CD4-positive, alpha-beta memory T cell (primary cell): ENCODE measurements around the gene BMP8B. TPM values are rescaled to one million over a fixed set of nuclear protein-coding genes. Genes with fewer than 3 reads are reported as not detected.
A peak's percentile ranks its signal among the peaks of the same experiment; 100 is the strongest.
"Not testable (repeated sequence)": the region's sequence is repeated elsewhere in the genome, so short reads cannot be mapped to it uniquely, and the experiment has no call there.

Source experiments
- CTCF ChIA-PET: fragments of 350-600 bp; sonication (Branson Sonifier 250); formaldehyde crosslinking; loops from one replicate; lab custom pipeline; 2021; ENCODE audit warnings: inconsistent platforms; ENCODE audit not compliant: partially characterized antibody; lab: Charles Lee
- POLR2A ChIA-PET: fragments of 350-600 bp; sonication (Branson Sonifier 250); formaldehyde crosslinking; loops from one replicate; lab custom pipeline; 2021; ENCODE audit not compliant: partially characterized antibody; lab: Charles Lee
- DNase-seq, 5 donors: peaks; one replicate each; pipeline versions ENCODE4 v3.0.0 to v3.0.0-alpha.2; 2020 to 2022; ENCODE audit warnings: mixed read lengths in 1 of 5
- H3K27ac ChIP-seq: one replicate; pipeline ENCODE4 v1.7.0; 2013; ENCODE audit warnings: low read depth, low read length
- H3K27me3 ChIP-seq: 2 replicates; pipeline ENCODE4 v1.7.0; 2013; ENCODE audit warnings: mild to moderate bottlenecking, low read length, moderate library complexity; ENCODE audit not compliant: insufficient read depth
- H3K36me3 ChIP-seq: 2 replicates; pipeline ENCODE4 v1.7.0; 2013; ENCODE audit warnings: mild to moderate bottlenecking, low read length, moderate library complexity; ENCODE audit not compliant: insufficient read depth
- H3K4me1 ChIP-seq: 2 replicates; pipeline ENCODE4 v1.7.0; 2013; ENCODE audit warnings: mild to moderate bottlenecking, low read length, moderate library complexity; ENCODE audit not compliant: insufficient read depth
- H3K4me3 ChIP-seq, 2 donors: one replicate each; pipeline ENCODE4 v1.7.0; 2013; ENCODE audit warnings: low read length in 2 of 2, mild to moderate bottlenecking in 1 of 2
- H3K9me3 ChIP-seq, 2 donors: one replicate each; pipeline ENCODE4 v1.7.0; 2013; ENCODE audit warnings: low read length in 2 of 2, control low read depth in 1 of 2; ENCODE audit not compliant: control insufficient read depth in 1 of 2
- H3K27ac Mint-ChIP-seq, 7 donors: one replicate each; pipeline ENCODE4 v1.8.0; 2020 to 2021; ENCODE audit warnings: mixed read lengths in 7 of 7, mild to moderate bottlenecking in 6 of 7, inconsistent platforms in 3 of 7, moderate library complexity in 3 of 7
- H3K27me3 Mint-ChIP-seq, 2 donors: one replicate each; pipeline ENCODE4 v1.8.0; 2020 to 2021; ENCODE audit warnings: mixed read lengths in 2 of 2
- H3K36me3 Mint-ChIP-seq, 2 donors: one replicate each; pipeline ENCODE4 v1.8.0; 2020 to 2021; ENCODE audit warnings: mixed read lengths in 2 of 2, inconsistent platforms in 1 of 2, mild to moderate bottlenecking in 1 of 2
- H3K4me1 Mint-ChIP-seq, 4 donors: one replicate each; pipeline ENCODE4 v1.8.0; 2020 to 2021; ENCODE audit warnings: mixed read lengths in 4 of 4, mild to moderate bottlenecking in 1 of 4
- H3K4me3 Mint-ChIP-seq, 8 donors: one replicate each; pipeline ENCODE4 v1.8.0; 2020 to 2021; ENCODE audit warnings: mixed read lengths in 8 of 8, mild to moderate bottlenecking in 7 of 8, moderate library complexity in 6 of 8, inconsistent platforms in 3 of 8
- H3K9me3 Mint-ChIP-seq, 8 donors: one replicate each; pipeline ENCODE4 v1.8.0; 2020 to 2021; ENCODE audit warnings: mixed read lengths in 8 of 8, mild to moderate bottlenecking in 5 of 8, inconsistent platforms in 3 of 8, moderate library complexity in 1 of 8
- intact Hi-C: fragments of 100-400 bp; cut with micrococcal nuclease; formaldehyde crosslinking; loops from one replicate; pipeline ENCODE4 v1.15.1; 2023
- polyA plus RNA-seq, 2 donors: library from polyadenylated mRNA; unstranded; fragments of 300-500 nt; fragmentation: Illumina TruSeq; gene quantifications; one replicate each; pipeline ENCODE4 v1.2.3, GENCODE V29; 2021
- total RNA-seq, 2 experiments: library from RNA; stranded (reverse); gene quantifications; one replicate each; pipeline ENCODE4 v1.2.3, GENCODE V29; 2021

Gene BMP8B
- total and polyA plus RNA-seq, 4 experiments from 2014 or later = 0.03 to 0.99 (median 0.48) TPM

- not testable (repeated sequence) for H3K4me1 Mint-ChIP-seq, H3K27me3 Mint-ChIP-seq
Measured at GRCh38 chr1:39763619-39764374, 24.9 kb downstream of the BMP8B start.

GRCh38 chr1:39762550-39763540, 25.8 kb downstream of the BMP8B start:
- Histone ChIP-seq H3K27ac (no peak overlapping the region), H3K4me1 (no peaks in the 10 kb centered on the region), H3K9me3 (no peaks in the 10 kb centered on the region), H3K27me3 (no peaks in the 10 kb centered on the region), H3K4me3 (no peak overlapping the region), H3K36me3 (no peaks in the 10 kb centered on the region)
- intact Hi-C loops = no loop called here
- no peaks in the 10 kb centered on the region for H3K27me3 Mint-ChIP-seq
- no peaks in the 10 kb centered on the region for H3K4me1 Mint-ChIP-seq
- ChIA-PET CTCF (no interaction called here), POLR2A (no interaction called here)
- H3K4me3 Mint-ChIP-seq = no peak overlapping the region
- no peak for DNase-seq
- peaks cover 24 to 28% of the 10 kb centered on the region in 2 donors for H3K36me3 Mint-ChIP-seq
- H3K9me3 Mint-ChIP-seq = no peaks in the 10 kb centered on the region
- no peak overlapping the region for H3K27ac Mint-ChIP-seq

More at GRCh38 chr1:39763619-39764374, 24.9 kb downstream of the BMP8B start:
- H3K4me3 ChIP-seq, H3K27ac ChIP-seq, H3K9me3 ChIP-seq, H3K9me3 Mint-ChIP-seq, CTCF ChIA-PET, H3K36me3 ChIP-seq, H3K27me3 ChIP-seq, DNase-seq, POLR2A ChIA-PET, H3K27ac Mint-ChIP-seq, intact Hi-C loops, H3K4me1 ChIP-seq, H3K4me3 Mint-ChIP-seq: not testable (repeated sequence)
- peaks cover 16 to 22% of the 10 kb centered on the region in 2 donors for H3K36me3 Mint-ChIP-seq

GRCh38 chr1:39761557-39762260, 27.0 kb downstream of the BMP8B start:
- Mint-ChIP-seq H3K4me1 (no peaks in the 10 kb centered on the region), H3K36me3 (peaks cover 34 to 39% of the 10 kb centered on the region in 2 donors), H3K27me3 (no peaks in the 10 kb centered on the region), H3K9me3 (no peaks in the 10 kb centered on the region), H3K4me3 (no peak overlapping the region), H3K27ac (no peak overlapping the region)
- no peak for DNase-seq
- H3K4me3 ChIP-seq = no peak overlapping the region
- H3K9me3 ChIP-seq = no peaks in the 10 kb centered on the region
- ChIA-PET CTCF (interaction anchor here (0.5 to 1.1 kb wide), 2 partner anchors 37 to 155 kb away, joined by 3 read pairs; no protein-coding TSS in a partner anchor), POLR2A (no interaction called here)
- H3K4me1 ChIP-seq = no peaks in the 10 kb centered on the region
- H3K27ac ChIP-seq = no peak overlapping the region
- no peaks in the 10 kb centered on the region for H3K27me3 ChIP-seq
- peaks cover 9% of the 10 kb centered on the region for H3K36me3 ChIP-seq
- intact Hi-C loops = no loop called here

- H3K36me3 Mint-ChIP-seq = peaks cover 38 to 46% of the 10 kb centered on the region in 2 donors
- Histone ChIP-seq H3K36me3 (peaks cover 13% of the 10 kb centered on the region), H3K4me1 (no peaks in the 10 kb centered on the region), H3K27me3 (no peaks in the 10 kb centered on the region), H3K9me3 (no peaks in the 10 kb centered on the region), H3K27ac (no peak overlapping the region), H3K4me3 (no peak overlapping the region)
- no peaks in the 10 kb centered on the region for H3K27me3 Mint-ChIP-seq
- CTCF ChIA-PET = interaction anchor here (1.1 kb wide), 1 partner anchor 38 kb away, joined by 3 read pairs; no protein-coding TSS in a partner anchor
- no peak overlapping the region for H3K4me3 Mint-ChIP-seq
- no peaks in the 10 kb centered on the region for H3K4me1 Mint-ChIP-seq
- no peak for DNase-seq
- POLR2A ChIA-PET = no interaction called here
- intact Hi-C loops = no loop called here
- peak overlapping the region in 1 of 7 donors; percentile 46 for H3K27ac Mint-ChIP-seq
- no peaks in the 10 kb centered on the region for H3K9me3 Mint-ChIP-seq
Measured at GRCh38 chr1:39761016-39761415, 27.6 kb downstream of the BMP8B start.

GRCh38 chr1:39760074-39761008, 28.3 kb downstream of the BMP8B start:
- DNase-seq = no peak
- Mint-ChIP-seq H3K27me3 (no peaks in the 10 kb centered on the region), H3K9me3 (no peaks in the 10 kb centered on the region), H3K4me3 (no peak overlapping the region), H3K4me1 (no peaks in the 10 kb centered on the region), H3K27ac (no peak overlapping the region), H3K36me3 (peaks cover 38 to 47% of the 10 kb centered on the region in 2 donors)
- H3K27me3 ChIP-seq = no peaks in the 10 kb centered on the region
- no peaks in the 10 kb centered on the region for H3K9me3 ChIP-seq
- peaks cover 20% of the 10 kb centered on the region for H3K36me3 ChIP-seq
- H3K4me1 ChIP-seq = no peaks in the 10 kb centered on the region
- ChIA-PET POLR2A (no interaction called here), CTCF (no interaction called here)
- H3K4me3 ChIP-seq = no peak overlapping the region
- H3K27ac ChIP-seq = no peak overlapping the region
- intact Hi-C loops = no loop called here

GRCh38 chr1:39759436-39759726, 29.3 kb downstream of the BMP8B start:
- intact Hi-C loops = no loop called here
- Histone ChIP-seq H3K27me3 (no peaks in the 10 kb centered on the region), H3K9me3 (no peaks in the 10 kb centered on the region), H3K4me3 (no peak overlapping the region), H3K27ac (no peak overlapping the region), H3K4me1 (no peaks in the 10 kb centered on the region), H3K36me3 (peaks cover 29% of the 10 kb centered on the region)
- Mint-ChIP-seq H3K9me3 (no peaks in the 10 kb centered on the region), H3K4me1 (no peaks in the 10 kb centered on the region), H3K27me3 (no peaks in the 10 kb centered on the region), H3K27ac (no peak overlapping the region), H3K4me3 (no peak overlapping the region), H3K36me3 (peaks cover 38 to 56% of the 10 kb centered on the region in 2 donors)
- CTCF ChIA-PET = no interaction called here
- POLR2A ChIA-PET = no interaction called here
- no peak for DNase-seq
